Spleen (tissue), 7 donors: ENCODE results near the gene ENDOD1.

Experiments used
- POLR2A ChIP-seq, 3 donors: fragments of 450-650 bp; IDR thresholded peaks; one replicate each; pipeline ENCODE4 v1.5.1; 2017; ENCODE audit warnings: antibody characterized with exemption in 3 of 3, mild to moderate bottlenecking in 1 of 3
- POLR2AphosphoS5 ChIP-seq, 3 donors: sonication (generic); formaldehyde crosslinking; IDR thresholded peaks; one replicate each; pipeline ENCODE4 v1.5.1; 2017; ENCODE audit warnings: antibody characterized with exemption in 3 of 3
- TF ChIP-seq, protein P1 (sequence below), 11 experiments: fragments of 200-600 bp in 7 of 11; fragments of 450-650 bp in 4 of 11; sonication (generic) in 4 of 11; IDR thresholded peaks in 8 of 11; conservative IDR thresholded peaks in 3 of 11; 1 replicate in 7 of 11; 2 replicates in 4 of 11; pipeline versions ENCODE4 v1.4.0 to v1.8.0; 2016 to 2021; ENCODE audit warnings: antibody characterized with exemption in 11 of 11, inconsistent platforms in 4 of 11, mild to moderate bottlenecking in 1 of 11
- donor health status: DM: no; HTN: no; CAD: no; lungs with moderate emphysema.
- donor health status: DM: no; HTN: no; CAD: no.
- donor health status: DM: no; HTN: no; CAD: no.

DNA sequence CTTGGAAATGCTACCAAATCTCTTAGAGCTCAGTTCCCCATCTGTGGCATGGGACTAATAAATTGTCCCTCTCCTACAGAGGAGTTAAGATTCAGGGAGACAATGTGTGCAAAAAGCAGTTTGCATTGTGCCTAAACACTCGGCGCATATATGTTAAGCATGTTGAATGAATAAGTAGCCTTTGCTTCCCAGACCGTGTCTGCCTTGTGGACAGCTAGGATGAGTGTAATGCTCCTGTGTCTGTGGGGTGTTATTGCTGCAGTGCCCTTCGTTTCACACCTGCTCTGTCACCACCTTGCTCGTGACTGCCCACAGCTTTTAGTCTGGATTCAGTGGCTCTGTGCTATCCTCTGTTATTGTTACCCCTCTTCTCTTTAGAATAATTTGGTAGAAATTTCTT lies 14.1 kb downstream of the ENDOD1 start:
- TF ChIP-seq, protein P1, sequence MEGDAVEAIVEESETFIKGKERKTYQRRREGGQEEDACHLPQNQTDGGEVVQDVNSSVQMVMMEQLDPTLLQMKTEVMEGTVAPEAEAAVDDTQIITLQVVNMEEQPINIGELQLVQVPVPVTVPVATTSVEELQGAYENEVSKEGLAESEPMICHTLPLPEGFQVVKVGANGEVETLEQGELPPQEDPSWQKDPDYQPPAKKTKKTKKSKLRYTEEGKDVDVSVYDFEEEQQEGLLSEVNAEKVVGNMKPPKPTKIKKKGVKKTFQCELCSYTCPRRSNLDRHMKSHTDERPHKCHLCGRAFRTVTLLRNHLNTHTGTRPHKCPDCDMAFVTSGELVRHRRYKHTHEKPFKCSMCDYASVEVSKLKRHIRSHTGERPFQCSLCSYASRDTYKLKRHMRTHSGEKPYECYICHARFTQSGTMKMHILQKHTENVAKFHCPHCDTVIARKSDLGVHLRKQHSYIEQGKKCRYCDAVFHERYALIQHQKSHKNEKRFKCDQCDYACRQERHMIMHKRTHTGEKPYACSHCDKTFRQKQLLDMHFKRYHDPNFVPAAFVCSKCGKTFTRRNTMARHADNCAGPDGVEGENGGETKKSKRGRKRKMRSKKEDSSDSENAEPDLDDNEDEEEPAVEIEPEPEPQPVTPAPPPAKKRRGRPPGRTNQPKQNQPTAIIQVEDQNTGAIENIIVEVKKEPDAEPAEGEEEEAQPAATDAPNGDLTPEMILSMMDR (IDR thresholded peaks at IDR 0.05 in 8 of 11, conservative IDR thresholded peaks at IDR 0.05 in 3 of 11), result no peak
- TF ChIP-seq POLR2A (IDR thresholded peaks at IDR 0.05) (no peak), POLR2AphosphoS5 (IDR thresholded peaks at IDR 0.05) (no peak)
